Esophagus (tissue), 2 donors: Measurements from ENCODE around the gene CDON. TPM values are rescaled to one million over a fixed set of nuclear protein-coding genes. Genes with fewer than 3 reads are reported as not detected.

ENCODE experiments used
- H3K27ac ChIP-seq, 2 donors: one replicate each; pipeline ENCODE4 v1.5.1; 2013; ENCODE audit warnings: low read depth in 2 of 2, mild to moderate bottlenecking in 2 of 2, inconsistent platforms in 1 of 2, low read length in 1 of 2, moderate library complexity in 1 of 2
- H3K27me3 ChIP-seq, 2 donors: one replicate each; pipeline ENCODE4 v1.6.1; 2013; ENCODE audit warnings: low read length in 2 of 2, control low read depth in 1 of 2, mild to moderate bottlenecking in 1 of 2; ENCODE audit not compliant: insufficient read depth in 2 of 2, control insufficient read depth in 1 of 2
- H3K36me3 ChIP-seq, 2 donors: one replicate each; pipeline ENCODE4 v1.6.1; 2013; ENCODE audit warnings: low read length in 1 of 2; ENCODE audit not compliant: control insufficient read depth in 2 of 2, insufficient read depth in 2 of 2
- H3K4me1 ChIP-seq, 2 donors: one replicate each; pipeline ENCODE4 v1.6.1; 2013; ENCODE audit warnings: low read length in 1 of 2; ENCODE audit not compliant: control insufficient read depth in 2 of 2, insufficient read depth in 2 of 2
- H3K4me3 ChIP-seq, 2 donors: one replicate each; pipeline ENCODE4 v1.5.1; 2013; ENCODE audit warnings: low read length in 2 of 2, mild to moderate bottlenecking in 2 of 2, low read depth in 1 of 2, moderate library complexity in 1 of 2
- H3K9me3 ChIP-seq, 2 donors: one replicate each; pipeline ENCODE4 v1.6.1; 2013; ENCODE audit warnings: mild to moderate bottlenecking in 2 of 2, low read depth in 1 of 2, low read length in 1 of 2, moderate library complexity in 1 of 2; ENCODE audit not compliant: control insufficient read depth in 2 of 2, insufficient read depth in 1 of 2
- WGBS, 2 donors: extraction: QIAGEN DNeasy Blood & Tissue Kit; methylation state at CpG; one replicate each; pipeline ENCODE4 v1.1.7; 2013; 5-methylcytosine and 5-hydroxymethylcytosine counted together
- polyA plus RNA-seq, 2 donors: library from polyadenylated mRNA; stranded (reverse); fragments of 200-250 nt; gene quantifications; one replicate each; pipeline ENCODE4 v1.2.3, GENCODE V29; 2013
- donor health status: healthy with polysubstance abuse.
- donor health status: Bipolar disorder and iron deficiency.

The CDON gene
- polyA plus RNA-seq, 2 donors: 0.61 TPM

GRCh38 chr11:125934473-125934872 is 128.2 kb downstream of the CDON start:
- H3K9me3 ChIP-seq: no peaks in the 10 kb centered on the region
- no peak overlapping the region for H3K4me3 ChIP-seq
- peaks cover 0 to 2% of the 10 kb centered on the region in 2 donors for H3K4me1 ChIP-seq
- no peak overlapping the region for H3K27ac ChIP-seq
- H3K27me3 ChIP-seq: no peaks in the 10 kb centered on the region
- H3K36me3 ChIP-seq: no peaks in the 10 kb centered on the region
- WGBS, 2 donors: 91 to 95% methylated on average over 8 of the region's 8 CpGs

- Histone ChIP-seq H3K27ac (no peak overlapping the region), H3K4me3 (no peak overlapping the region), H3K36me3 (no peaks in the 10 kb centered on the region), H3K9me3 (no peaks in the 10 kb centered on the region), H3K4me1 (no peaks in the 10 kb centered on the region), H3K27me3 (no peaks in the 10 kb centered on the region)
- 69% methylated on average over 12 of the region's 12 CpGs for WGBS, 2 donors
Measured at GRCh38 chr11:125933030-125933813, 129.4 kb downstream of the CDON start.

GRCh38 chr11:125932301-125932700 is 130.4 kb downstream of the CDON start:
- Histone ChIP-seq H3K27ac (no peak overlapping the region), H3K36me3 (no peaks in the 10 kb centered on the region)
- WGBS, 2 donors: 85% methylated on average over 9 of the region's 9 CpGs

GRCh38 chr11:125931668-125932067 is 131.0 kb downstream of the CDON start:
- Histone ChIP-seq H3K36me3 (no peaks in the 10 kb centered on the region), H3K9me3 (no peaks in the 10 kb centered on the region), H3K27ac (no peak overlapping the region), H3K4me1 (no peaks in the 10 kb centered on the region), H3K4me3 (no peak overlapping the region), H3K27me3 (no peaks in the 10 kb centered on the region)
- WGBS, 2 donors: 66 to 73% methylated on average over 6 of the region's 6 CpGs

More at GRCh38 chr11:125932301-125932700, 130.4 kb downstream of the CDON start:
- Histone ChIP-seq H3K27me3 (no peaks in the 10 kb centered on the region), H3K4me3 (no peak overlapping the region), H3K9me3 (no peaks in the 10 kb centered on the region), H3K4me1 (no peaks in the 10 kb centered on the region)

- Histone ChIP-seq H3K9me3 (no peaks in the 10 kb centered on the region), H3K4me1 (no peaks in the 10 kb centered on the region), H3K27ac (no peak overlapping the region), H3K27me3 (no peaks in the 10 kb centered on the region), H3K36me3 (no peaks in the 10 kb centered on the region), H3K4me3 (no peak overlapping the region)
- WGBS, 2 donors: 71% methylated on average over 3 of the region's 3 CpGs
Measured at GRCh38 chr11:125931116-125931515, 131.6 kb downstream of the CDON start.

- WGBS, 2 donors: 89 to 90% methylated on average over 11 of the region's 11 CpGs
- Histone ChIP-seq H3K36me3 (no peaks in the 10 kb centered on the region), H3K4me3 (no peak overlapping the region), H3K4me1 (no peaks in the 10 kb centered on the region), H3K27me3 (no peaks in the 10 kb centered on the region), H3K9me3 (no peaks in the 10 kb centered on the region), H3K27ac (no peak overlapping the region)
Measured at GRCh38 chr11:125930076-125930450, 132.6 kb downstream of the CDON start.

- Histone ChIP-seq H3K27me3 (no peaks in the 10 kb centered on the region), H3K4me1 (no peaks in the 10 kb centered on the region), H3K36me3 (no peaks in the 10 kb centered on the region), H3K27ac (no peak overlapping the region), H3K4me3 (no peak overlapping the region), H3K9me3 (no peaks in the 10 kb centered on the region)
- WGBS, 2 donors: 77 to 80% methylated on average over 8 to 9 of the region's 9 CpGs
Measured at GRCh38 chr11:125929445-125930075, 133.1 kb downstream of the CDON start.

- Histone ChIP-seq H3K36me3 (no peaks in the 10 kb centered on the region), H3K4me3 (no peak overlapping the region), H3K27ac (no peak overlapping the region), H3K9me3 (no peaks in the 10 kb centered on the region), H3K4me1 (no peaks in the 10 kb centered on the region), H3K27me3 (no peaks in the 10 kb centered on the region)
- 90 to 92% methylated on average over 12 of the region's 12 CpGs for whole genome bisulfite sequencing, 2 donors
Measured at GRCh38 chr11:125926682-125927081, 136.0 kb downstream of the CDON start.

GRCh38 chr11:125925804-125926203 is 136.9 kb downstream of the CDON start:
- H3K27me3 ChIP-seq: no peaks in the 10 kb centered on the region
- H3K36me3 ChIP-seq: no peaks in the 10 kb centered on the region
- no peak overlapping the region for H3K27ac ChIP-seq
- no peaks in the 10 kb centered on the region for H3K9me3 ChIP-seq
- no peaks in the 10 kb centered on the region for H3K4me1 ChIP-seq
- 65 to 72% methylated on average over 3 of the region's 3 CpGs for WGBS, 2 donors
- H3K4me3 ChIP-seq: no peak overlapping the region
